Measurements from ENCODE around the gene C1QTNF1.

DNA sequence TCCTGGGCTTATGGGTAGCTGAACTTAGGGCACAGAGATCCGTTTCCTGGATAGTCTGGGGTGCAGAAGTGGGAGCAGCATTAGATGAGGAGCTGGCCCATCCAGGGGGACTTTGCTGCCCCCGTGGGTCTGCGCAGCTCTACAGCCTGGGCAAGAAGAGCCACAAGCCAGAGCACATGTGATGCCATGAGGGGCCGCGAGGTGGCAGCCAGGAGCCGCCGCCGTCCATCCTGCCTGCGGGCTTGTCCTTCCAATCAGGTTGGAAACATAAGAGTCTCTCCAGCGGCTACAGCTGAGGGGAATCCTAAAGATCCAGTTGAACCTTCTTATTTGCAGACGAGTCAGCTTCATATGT, 21.9 kb downstream of the C1QTNF1 start:
- TF ChIP-seq PATZ1 (CRISPR knock-in tag; IDR thresholded peaks at IDR 0.05; ENCODE audit: borderline replicate concordance) (no peak), ZC3H10 (CRISPR knock-in tag; IDR thresholded peaks at IDR 0.05) (no peak), ZNF565 (CRISPR knock-in tag; conservative IDR thresholded peaks at IDR 0.05; ENCODE audit: low read depth) (no peak), ZNF8 (CRISPR knock-in tag; IDR thresholded peaks at IDR 0.05) (no peak)
- TF ChIP-seq, protein P1, sequence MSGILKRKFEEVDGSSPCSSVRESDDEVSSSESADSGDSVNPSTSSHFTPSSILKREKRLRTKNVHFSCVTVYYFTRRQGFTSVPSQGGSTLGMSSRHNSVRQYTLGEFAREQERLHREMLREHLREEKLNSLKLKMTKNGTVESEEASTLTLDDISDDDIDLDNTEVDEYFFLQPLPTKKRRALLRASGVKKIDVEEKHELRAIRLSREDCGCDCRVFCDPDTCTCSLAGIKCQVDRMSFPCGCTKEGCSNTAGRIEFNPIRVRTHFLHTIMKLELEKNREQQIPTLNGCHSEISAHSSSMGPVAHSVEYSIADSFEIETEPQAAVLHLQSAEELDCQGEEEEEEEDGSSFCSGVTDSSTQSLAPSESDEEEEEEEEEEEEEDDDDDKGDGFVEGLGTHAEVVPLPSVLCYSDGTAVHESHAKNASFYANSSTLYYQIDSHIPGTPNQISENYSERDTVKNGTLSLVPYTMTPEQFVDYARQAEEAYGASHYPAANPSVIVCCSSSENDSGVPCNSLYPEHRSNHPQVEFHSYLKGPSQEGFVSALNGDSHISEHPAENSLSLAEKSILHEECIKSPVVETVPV (CRISPR knock-in tag; IDR thresholded peaks at IDR 0.05) = no peak

All from SK-N-SH treated with all-trans-retinoic acid at 6 μM for 48 hours (cell line).